Neural crest cell (in vitro differentiated cells): ENCODE data around the gene TEX19. TPM values are rescaled to one million over a fixed set of nuclear protein-coding genes. Genes with fewer than 3 reads are reported as not detected.

Source experiments
- DNase-seq: peaks from one replicate; pipeline ENCODE4 v3.0.0; 2021; ENCODE audit warnings: low read depth, mixed read lengths, low spot score
- H3K27ac Mint-ChIP-seq: one replicate; pipeline ENCODE4 v1.8.0; 2021; ENCODE audit warnings: mild to moderate bottlenecking, mixed read lengths; ENCODE audit not compliant: unreplicated experiment
- H3K27me3 Mint-ChIP-seq: 2 replicates; pipeline ENCODE4 v1.8.0; 2021; ENCODE audit warnings: low read depth, mild to moderate bottlenecking, mixed read lengths
- H3K36me3 Mint-ChIP-seq: 2 replicates; pipeline ENCODE4 v1.8.0; 2021; ENCODE audit warnings: low read depth, mild to moderate bottlenecking, mixed read lengths
- H3K4me1 Mint-ChIP-seq: 2 replicates; pipeline ENCODE4 v1.8.0; 2021; ENCODE audit warnings: mixed read lengths
- H3K4me3 Mint-ChIP-seq: one replicate; pipeline ENCODE4 v1.8.0; 2021; ENCODE audit warnings: mild to moderate bottlenecking, mixed read lengths
- H3K9me3 Mint-ChIP-seq: 2 replicates; pipeline ENCODE4 v1.8.0; 2021; ENCODE audit warnings: mixed read lengths
- CTCF ChIP-seq: fragments of 200-600 bp; sonication (generic); conservative IDR thresholded peaks from 2 replicates; pipeline ENCODE4 v1.5.0; 2021; ENCODE audit warnings: antibody characterized with exemption, mild to moderate bottlenecking
- total RNA-seq: library from RNA; stranded (reverse); gene quantifications from 2 replicates; pipeline ENCODE4 v1.2.1, GENCODE V29; 2021

Gene TEX19
- total RNA-seq, 1 donor from 2014 or later, result 0.23 TPM

DNA sequence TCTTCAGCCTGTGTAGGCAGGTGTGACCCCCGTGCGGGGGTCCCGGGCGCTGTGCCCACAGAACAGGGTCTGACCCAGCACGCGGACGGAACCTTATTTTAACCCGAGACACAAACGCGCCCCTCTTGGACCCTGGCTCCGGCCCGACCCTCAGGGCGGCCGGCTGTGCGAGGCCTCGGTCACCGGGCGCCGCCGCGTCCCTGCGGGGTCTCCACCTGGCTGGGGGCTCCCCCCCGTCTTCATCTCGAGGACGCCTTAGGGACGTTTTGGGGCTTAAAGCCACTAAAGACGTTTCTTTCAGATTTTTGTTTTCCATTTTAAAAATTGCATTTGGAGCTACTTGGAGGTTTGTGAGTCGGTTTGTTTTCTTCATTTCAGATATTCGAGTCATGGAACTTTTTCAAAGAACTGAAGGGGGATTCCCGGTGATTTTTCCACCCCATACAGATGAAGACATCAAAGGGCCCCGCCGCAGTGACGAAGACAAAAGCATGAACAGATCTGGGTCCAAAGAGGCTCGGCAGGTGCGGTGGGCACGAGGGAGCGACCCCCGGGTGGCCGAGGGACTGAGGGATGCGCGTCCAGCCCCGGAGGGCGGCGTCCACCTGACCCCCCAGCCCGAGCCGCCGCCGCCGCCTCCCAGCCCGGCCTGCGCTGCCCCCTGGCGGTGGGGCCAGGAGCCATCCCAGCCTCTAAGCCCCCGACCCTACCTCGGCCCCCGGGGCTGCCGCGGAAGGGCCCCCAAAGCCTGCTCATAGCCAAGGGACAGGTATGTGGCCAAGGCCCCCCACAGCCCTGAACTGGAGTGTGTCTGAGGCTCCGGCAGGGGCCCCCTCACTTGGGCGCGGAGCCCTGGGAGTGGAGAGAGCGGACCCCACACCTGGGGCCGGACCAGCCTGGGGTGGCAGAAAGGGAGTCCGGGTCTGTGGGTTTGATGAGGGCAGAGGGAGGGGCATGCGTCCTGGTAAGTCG lies 37.8 kb upstream of the TEX19 start:
- Mint-ChIP-seq H3K4me3 (no peak overlapping the region), H3K36me3 (no peaks in the 10 kb centered on the region)
- peak; percentile 41 for DNase-seq

GRCh38 chr17:82321947-82322466 lies 37.0 kb upstream of the TEX19 start:
- no peaks in the 10 kb centered on the region for H3K4me1 Mint-ChIP-seq
- H3K9me3 Mint-ChIP-seq, result no peaks in the 10 kb centered on the region
- H3K36me3 Mint-ChIP-seq, result no peaks in the 10 kb centered on the region
- TF ChIP-seq CTCF, result no peak
- H3K27me3 Mint-ChIP-seq, result peaks cover 7% of the 10 kb centered on the region
- no peak overlapping the region for H3K4me3 Mint-ChIP-seq
- no peak overlapping the region for H3K27ac Mint-ChIP-seq
- DNase-seq, result no peak

More for the DNA sequence above, 37.8 kb upstream of the TEX19 start:
- no peaks in the 10 kb centered on the region for H3K9me3 Mint-ChIP-seq
- no peak overlapping the region for H3K27ac Mint-ChIP-seq
- peak; percentile 77 for TF ChIP-seq CTCF
- no peaks in the 10 kb centered on the region for H3K4me1 Mint-ChIP-seq
- peaks cover 7% of the 10 kb centered on the region for H3K27me3 Mint-ChIP-seq

GRCh38 chr17:82322526-82323453 lies 36.3 kb upstream of the TEX19 start:
- DNase-seq, result no peak
- TF ChIP-seq CTCF, result no peak
- H3K4me3 Mint-ChIP-seq, result no peak overlapping the region
- peaks cover 6% of the 10 kb centered on the region for H3K4me1 Mint-ChIP-seq
- no peaks in the 10 kb centered on the region for H3K36me3 Mint-ChIP-seq
- H3K27me3 Mint-ChIP-seq, result peaks cover 12% of the 10 kb centered on the region
- H3K9me3 Mint-ChIP-seq, result no peaks in the 10 kb centered on the region
- H3K27ac Mint-ChIP-seq, result no peak overlapping the region

DNA sequence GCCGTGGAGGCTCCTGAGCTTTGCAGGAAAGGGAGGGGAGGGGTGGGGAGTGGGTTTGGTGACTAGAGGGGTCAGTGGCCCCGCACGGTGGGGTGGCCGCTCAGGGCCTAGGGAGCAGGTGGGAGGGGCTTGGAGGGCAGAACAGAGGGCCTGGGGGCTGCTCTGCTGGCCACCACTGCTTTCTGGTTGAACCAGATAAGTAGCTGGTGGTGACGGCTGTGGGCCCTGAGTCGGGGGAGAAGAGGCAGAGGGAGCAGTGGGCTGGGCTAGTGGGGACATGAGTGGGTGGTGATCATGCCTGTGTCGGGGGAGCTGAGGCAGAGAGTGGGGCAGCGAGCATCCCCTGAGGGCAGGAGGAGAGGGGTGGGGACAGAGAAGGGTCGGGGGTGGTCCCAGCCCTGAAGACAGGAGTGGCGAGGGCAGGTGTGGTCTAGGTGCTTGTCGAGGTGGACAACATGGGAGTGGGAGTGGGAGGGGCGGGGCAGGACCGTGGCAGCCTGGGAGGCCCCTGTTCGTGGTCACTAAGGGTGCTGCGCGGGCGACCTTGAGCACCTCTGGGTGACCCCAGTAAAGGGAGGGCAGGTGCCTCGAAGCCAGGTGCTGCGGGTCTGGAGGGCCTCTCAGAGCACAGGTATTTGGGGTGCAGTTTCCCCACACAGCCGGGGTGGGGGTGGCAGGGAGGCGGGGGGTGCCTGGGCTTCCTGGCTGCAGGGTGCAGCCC lies 35.4 kb upstream of the TEX19 start:
- Mint-ChIP-seq H3K27ac (no peak overlapping the region), H3K27me3 (peaks cover 12% of the 10 kb centered on the region), H3K9me3 (no peaks in the 10 kb centered on the region), H3K4me3 (no peak overlapping the region), H3K36me3 (no peaks in the 10 kb centered on the region), H3K4me1 (peaks cover 6% of the 10 kb centered on the region)
- no peak for DNase-seq
- no peak for TF ChIP-seq CTCF
